ENCODE measurements around the gene ANO8. TPM values are rescaled to one million over a fixed set of nuclear protein-coding genes. Genes with fewer than 3 reads are reported as not detected.

Gene ANO8
- total and polyA plus RNA-seq, 2 donors from 2014 or later: 3.0 to 12.1 TPM

- Histone ChIP-seq H3K4me1 (ENCODE audit: control insufficient read depth in 2 of 3, insufficient read depth in 2 of 3, low read depth in 1 of 3, low read length in 3 of 3) (peaks cover 0 to 11% (median 0%) of the 10 kb centered on the region in 3 donors), H3K36me3 (ENCODE audit: control insufficient read depth in 2 of 3, insufficient read depth in 3 of 3, low read length in 3 of 3) (no peaks in the 10 kb centered on the region), H3K27me3 (ENCODE audit: control insufficient read depth, insufficient read depth, low read length) (no peaks in the 10 kb centered on the region), H3K9me3 (ENCODE audit: control insufficient read depth in 2 of 3, insufficient read depth in 1 of 3, low read length in 3 of 3) (no peaks in the 10 kb centered on the region), H3K9ac (ENCODE audit: low read length in 3 of 3) (no peak overlapping the region), H3K4me3 (ENCODE audit: low read length in 3 of 3) (no peak overlapping the region), H3K27ac (ENCODE audit: low read depth in 2 of 2, low read length in 2 of 2) (no peak overlapping the region)
- DNase-seq (no peak), FAIRE-seq (no peak)
- intact Hi-C loops (cut with DNase I): no loop called here
- no peak for TF ChIP-seq CTCF (IDR thresholded peaks at IDR 0.05; ENCODE audit: borderline replicate concordance, extremely low read depth, insufficient read depth)
Observed at GRCh38 chr19:17341386-17341785, 6.7 kb upstream of the ANO8 start.

- H3K27me3 ChIP-seq (ENCODE audit: control insufficient read depth, insufficient read depth, low read length): no peaks in the 10 kb centered on the region
- no peaks in the 10 kb centered on the region for H3K36me3 ChIP-seq (ENCODE audit: control insufficient read depth in 2 of 3, insufficient read depth in 3 of 3, low read length in 3 of 3)
- TF ChIP-seq CTCF (IDR thresholded peaks at IDR 0.05; ENCODE audit: borderline replicate concordance, extremely low read depth, insufficient read depth): no peak
- DNase-seq (no peak), FAIRE-seq (no peak)
- H3K9me3 ChIP-seq (ENCODE audit: control insufficient read depth in 2 of 3, insufficient read depth in 1 of 3, low read length in 3 of 3): no peaks in the 10 kb centered on the region
- H3K4me1 ChIP-seq (ENCODE audit: control insufficient read depth in 2 of 3, insufficient read depth in 2 of 3, low read depth in 1 of 3, low read length in 3 of 3): peaks cover 0 to 11% (median 0%) of the 10 kb centered on the region in 3 donors
- no peak overlapping the region for H3K27ac ChIP-seq (ENCODE audit: low read depth in 2 of 2, low read length in 2 of 2)
- intact Hi-C loops (cut with DNase I): no loop called here
- no peak overlapping the region for H3K4me3 ChIP-seq (ENCODE audit: low read length in 3 of 3)
- H3K9ac ChIP-seq (ENCODE audit: low read length in 3 of 3): no peak overlapping the region
Observed at GRCh38 chr19:17340871-17341357, 6.3 kb upstream of the ANO8 start.

GRCh38 chr19:17340302-17340870, 5.7 kb upstream of the ANO8 start:
- Histone ChIP-seq H3K9ac (ENCODE audit: low read length in 3 of 3) (no peak overlapping the region), H3K4me1 (ENCODE audit: control insufficient read depth in 2 of 3, insufficient read depth in 2 of 3, low read depth in 1 of 3, low read length in 3 of 3) (peaks cover 0 to 11% (median 0%) of the 10 kb centered on the region in 3 donors), H3K27me3 (ENCODE audit: control insufficient read depth, insufficient read depth, low read length) (no peaks in the 10 kb centered on the region), H3K36me3 (ENCODE audit: control insufficient read depth in 2 of 3, insufficient read depth in 3 of 3, low read length in 3 of 3) (no peaks in the 10 kb centered on the region), H3K4me3 (ENCODE audit: low read length in 3 of 3) (no peak overlapping the region), H3K9me3 (ENCODE audit: control insufficient read depth in 2 of 3, insufficient read depth in 1 of 3, low read length in 3 of 3) (no peaks in the 10 kb centered on the region), H3K27ac (ENCODE audit: low read depth in 2 of 2, low read length in 2 of 2) (no peak overlapping the region)
- intact Hi-C loops (cut with DNase I): no loop called here
- DNase-seq: peak in 3 of 5 donors; percentile 55 to 82 (median 62)
- no peak for TF ChIP-seq CTCF (IDR thresholded peaks at IDR 0.05; ENCODE audit: borderline replicate concordance, extremely low read depth, insufficient read depth)
- no peak for FAIRE-seq
